GM21447 (cell line): ENCODE measurements around the gene COL4A5.
"Not testable (repeated sequence)": the region's sequence is repeated elsewhere in the genome, so short reads cannot be mapped to it uniquely, and the experiment has no call there.

ENCODE experiments used
- ATAC-seq: cut with Tn5 transposase; IDR thresholded peaks from one replicate; pipeline ENCODE4 v1.9.1; 2021; ENCODE audit not compliant: unreplicated experiment

COL4A5 gene

DNA sequence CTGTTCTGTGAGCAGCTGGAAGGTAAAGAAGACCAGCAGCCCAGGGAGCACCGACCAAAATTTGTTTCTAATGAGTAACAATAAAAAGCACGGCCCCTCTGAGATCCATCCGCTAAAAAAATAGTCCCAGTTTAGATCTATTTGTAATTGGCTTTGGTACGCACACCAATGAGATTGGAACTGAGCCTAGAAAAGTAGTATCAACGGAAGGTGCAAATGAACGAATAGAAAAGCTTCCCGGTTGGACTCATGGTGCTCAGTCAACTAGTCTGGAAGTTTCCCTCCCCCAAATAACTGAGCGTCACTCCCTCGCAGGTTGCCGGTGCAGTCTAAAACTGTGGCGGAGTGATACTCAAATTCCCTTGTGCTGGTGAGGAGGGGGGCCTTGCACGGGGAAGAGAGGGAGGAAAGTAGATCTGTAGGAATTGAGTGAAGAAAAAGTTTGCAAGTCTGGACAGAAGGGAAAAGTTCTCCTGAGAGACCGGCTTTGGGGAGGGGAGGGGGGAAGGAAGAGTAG lies at the start of gene COL4A5:
COL4A5 (plus strand) TSS at position 413 of the 517 bp plus-strand sequence. CDS start 288 bp downstream, outside the sequence.
- ATAC-seq, result no peak

DNA sequence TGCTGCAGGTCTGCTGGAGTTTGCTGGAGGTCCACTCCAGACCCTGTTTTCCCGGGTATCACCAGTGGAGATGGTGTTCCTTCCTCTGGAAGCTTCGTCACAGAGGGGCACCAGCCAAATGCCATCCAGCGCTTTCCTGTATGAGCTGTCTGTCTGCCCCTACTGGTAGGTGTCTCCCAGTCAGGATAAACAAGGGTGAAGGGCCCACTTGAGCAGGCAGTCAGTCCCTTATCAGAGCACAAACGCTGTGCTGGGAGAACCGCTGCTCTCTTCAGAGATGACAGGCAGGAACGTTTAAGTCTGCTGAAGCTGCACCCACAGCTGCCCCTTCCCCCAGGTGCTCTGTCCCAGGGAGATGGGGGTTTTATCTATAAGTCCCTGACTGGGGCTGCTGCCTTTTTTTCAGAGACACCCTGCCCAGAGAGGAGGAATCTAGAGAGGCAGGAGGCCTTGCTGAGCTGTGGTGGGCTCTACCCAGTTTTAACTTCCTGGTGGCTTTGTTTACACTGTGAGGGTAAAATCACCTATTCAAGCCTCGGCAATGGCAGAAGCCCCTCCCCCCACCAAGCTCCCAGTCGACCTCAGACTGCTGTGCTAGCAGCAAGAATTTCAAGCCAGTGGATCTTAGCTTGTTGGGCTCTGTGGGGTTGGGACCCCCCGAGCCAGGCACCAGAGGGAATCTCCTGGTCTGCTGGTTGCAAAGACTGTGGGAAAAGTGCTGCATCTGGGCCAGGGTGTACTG lies 48.5 kb upstream of the COL4A5 start:
- ATAC-seq, result not testable (repeated sequence)

DNA sequence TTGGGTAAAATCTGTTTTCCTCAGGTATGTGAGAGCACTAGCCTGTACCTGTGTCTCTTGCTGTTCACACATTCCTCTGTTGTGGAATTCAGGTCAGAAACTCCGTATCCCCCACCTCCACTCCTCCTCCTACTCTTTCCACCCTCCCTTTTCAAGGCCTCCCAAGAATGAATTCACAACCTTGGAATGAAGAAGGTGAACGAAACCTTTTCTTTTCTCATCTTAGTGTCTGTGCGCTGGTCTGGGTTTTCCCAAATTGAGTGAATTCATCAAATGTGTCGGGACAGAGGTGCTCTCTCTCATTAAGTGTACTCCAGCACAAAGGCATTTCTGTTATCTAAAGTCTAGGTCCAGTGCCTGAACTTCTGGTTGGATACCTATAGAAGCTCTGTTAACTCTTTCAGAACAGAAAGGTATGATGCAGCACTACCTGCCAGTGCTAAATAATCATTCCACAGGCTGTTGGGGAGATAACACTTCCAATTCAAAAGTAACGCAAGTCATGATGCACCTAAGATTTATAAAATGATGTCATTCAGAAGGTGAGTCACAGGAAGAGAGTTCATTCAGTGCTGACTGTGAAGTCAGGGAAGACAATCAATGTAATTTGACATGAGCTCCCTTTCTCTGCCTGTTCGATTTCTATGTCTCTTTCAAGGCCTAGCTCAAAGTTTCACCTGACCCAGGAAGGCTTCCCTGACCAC lies 43.3 kb upstream of the COL4A5 start:
- no peak for ATAC-seq

DNA sequence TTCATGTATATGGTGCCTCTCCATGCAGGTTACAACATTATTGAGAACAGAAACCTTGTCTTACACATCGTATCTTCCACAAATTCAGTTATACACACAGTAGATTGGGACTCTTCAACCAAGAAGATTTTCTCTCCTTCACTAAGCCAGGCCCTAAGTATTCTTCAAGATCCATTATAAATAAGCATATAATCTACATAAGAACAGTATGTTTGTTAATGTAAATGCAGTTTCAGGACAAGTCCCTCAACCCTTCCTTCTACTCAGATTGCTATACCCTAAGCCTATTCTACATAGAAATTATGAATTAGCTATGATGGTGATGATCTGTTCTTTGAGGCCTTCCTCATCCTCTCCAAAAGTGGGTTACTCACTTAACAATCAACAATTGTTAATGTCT lies 42.7 kb upstream of the COL4A5 start:
- no peak for ATAC-seq

DNA sequence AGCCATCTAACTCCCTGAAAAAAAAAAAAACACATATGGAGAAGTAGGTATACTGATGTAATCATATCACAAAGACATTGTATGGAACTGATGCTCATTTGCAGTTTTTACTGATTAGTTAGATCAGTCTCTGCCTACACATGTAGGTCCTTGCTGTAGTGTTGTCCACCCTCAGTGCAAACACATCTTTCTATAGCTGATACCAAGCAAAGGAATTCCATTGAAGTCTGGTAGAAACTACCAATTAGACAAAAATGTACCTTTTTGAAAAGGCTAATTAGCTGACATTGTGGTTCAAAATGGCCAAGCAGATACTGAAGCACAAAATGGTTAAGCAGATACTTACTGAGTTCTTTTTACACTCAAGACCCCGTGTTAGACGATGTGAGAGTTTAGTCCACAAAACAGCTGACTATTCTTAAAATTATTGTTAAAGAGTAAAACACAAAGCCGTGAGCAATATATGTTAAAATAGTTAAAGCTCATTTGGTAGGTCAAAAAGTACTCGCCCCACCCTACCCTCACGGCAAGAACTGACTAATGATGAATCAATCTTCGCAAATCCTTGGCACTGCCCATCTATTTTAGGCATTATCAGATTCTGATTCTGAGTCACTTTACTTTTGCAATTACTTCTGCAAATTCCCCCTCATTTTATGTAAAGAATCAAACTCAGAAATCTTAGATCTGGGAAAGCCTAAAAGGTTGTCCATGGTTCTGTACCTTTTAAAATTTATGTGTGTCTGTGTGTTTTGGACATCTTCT lies 41.8 kb upstream of the COL4A5 start:
- no peak for ATAC-seq

DNA sequence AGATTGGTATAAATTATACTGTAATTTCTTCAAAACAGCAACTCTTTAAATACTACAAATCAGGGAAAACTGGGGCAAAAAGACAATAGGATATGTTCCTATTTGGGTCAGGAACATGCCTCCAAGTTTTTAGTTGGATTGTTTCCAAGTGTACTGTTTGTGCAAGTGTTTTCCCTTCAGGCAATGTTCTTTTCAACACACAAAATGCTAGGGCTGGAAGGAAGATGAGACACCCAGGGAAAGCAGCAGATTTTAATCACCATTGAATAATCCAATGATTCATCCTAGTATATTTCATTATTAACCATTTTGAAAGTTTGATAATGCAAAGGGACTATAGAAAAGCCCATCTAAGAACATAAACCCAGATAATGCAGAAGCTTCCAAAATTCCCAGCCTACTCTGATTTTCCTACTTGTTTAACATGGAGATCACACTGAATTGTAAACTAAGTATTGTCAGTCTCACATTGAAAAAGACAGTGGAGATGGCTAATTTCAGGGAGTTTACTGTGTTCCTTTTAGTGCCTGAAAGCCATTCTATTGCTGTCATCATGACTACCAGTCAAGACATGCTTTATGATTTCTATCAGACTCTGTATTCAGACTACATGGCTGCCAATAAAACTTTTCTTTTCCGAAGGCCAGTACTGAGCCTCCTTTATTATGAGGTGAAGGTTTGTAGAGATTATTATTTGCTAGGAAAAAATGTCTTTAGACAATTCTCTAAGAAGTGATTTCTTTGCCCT lies 40.0 kb upstream of the COL4A5 start:
- no peak for ATAC-seq

DNA sequence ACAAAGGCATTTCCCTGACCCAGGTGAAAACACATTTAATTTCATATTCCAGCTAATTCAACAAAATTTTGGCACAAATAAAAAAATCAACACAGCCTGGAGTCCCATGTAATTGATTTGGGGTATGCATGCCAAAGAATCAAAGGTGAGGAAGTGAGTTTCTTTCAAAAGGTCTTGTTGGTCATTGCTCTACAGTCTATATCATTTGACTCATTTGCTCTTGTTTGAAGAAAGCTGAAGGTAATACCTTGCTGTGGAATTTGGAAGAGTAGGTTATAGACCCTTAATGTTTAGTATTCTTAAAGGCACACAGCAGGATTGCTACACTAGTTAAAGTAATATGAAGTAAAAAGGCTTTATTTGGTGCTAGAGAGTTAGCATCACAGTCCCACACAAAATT lies 26.9 kb upstream of the COL4A5 start:
- ATAC-seq, result no peak

DNA sequence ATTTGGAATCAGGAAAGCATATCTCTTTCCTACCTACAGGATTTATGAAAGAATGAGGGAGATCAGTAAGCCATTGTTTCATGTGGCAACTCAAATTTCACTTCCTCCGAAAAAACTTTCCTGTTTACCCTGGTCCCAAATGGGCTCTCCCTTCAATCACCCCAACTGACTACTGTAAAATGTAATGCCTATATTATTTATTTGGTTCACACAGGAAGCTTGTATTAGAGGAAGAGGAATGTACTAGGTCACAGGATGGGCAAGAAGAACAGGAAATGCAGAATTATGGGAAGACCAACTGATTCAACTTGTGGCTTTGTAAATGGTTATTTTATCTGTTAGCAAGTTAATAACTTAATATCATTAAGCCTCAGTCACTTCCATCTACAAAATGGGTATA lies 24.5 kb upstream of the COL4A5 start:
- ATAC-seq, result no peak

DNA sequence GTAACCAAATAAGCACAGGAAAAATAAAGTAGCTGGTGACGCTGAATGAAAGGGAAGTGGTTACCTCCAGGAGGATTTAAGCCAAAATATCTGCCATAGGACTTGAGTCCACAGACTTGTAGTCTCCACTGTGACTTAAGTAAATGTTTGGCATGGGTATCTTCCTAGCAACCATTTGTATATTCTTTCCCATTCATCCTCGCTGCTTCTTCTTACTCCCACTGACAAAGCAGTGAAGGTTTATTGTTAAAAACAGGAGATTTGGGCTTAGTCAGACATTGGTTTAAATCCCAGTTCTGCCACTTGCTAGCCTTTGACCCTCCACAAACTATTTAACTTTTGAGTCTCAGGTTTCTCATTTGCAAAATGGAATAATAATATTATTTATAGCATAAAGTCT lies 23.7 kb upstream of the COL4A5 start:
- ATAC-seq, result no peak

DNA sequence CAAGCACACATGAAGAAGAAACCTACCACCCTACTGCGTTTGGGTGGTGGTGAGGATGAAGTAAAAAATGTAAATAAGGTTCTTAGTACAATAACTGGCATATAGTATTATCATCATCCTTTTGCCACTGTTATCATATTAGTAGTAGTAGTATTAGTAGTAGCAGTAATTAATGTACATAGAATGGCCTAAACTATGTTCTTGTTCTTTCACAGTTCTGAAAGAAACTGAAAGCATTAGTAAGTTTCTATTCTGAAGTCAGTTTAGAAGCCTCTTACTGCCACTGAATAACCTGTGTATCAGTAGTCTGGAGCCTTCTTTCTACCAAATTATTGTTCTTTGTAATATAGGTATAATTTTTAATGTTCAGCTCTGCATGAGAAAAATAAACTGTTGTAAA lies 22.4 kb upstream of the COL4A5 start:
- ATAC-seq, result no peak

DNA sequence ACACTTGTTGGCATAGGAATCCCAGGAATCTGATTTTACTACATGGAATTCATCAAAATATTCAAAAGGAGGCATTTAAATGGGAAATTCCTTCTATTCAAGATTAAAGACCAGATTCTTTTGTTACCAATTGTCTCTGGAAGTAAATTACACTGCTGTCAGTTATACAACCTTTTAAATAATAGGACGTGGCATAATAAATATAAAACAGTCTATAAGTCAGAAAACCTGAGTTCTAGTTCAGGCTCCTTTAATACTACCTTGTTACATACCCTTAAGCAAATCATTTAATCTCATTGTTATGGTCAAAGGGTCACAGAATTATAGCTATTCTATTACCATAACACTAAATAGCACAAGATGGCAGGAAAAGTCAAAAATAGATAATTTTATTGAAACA lies 20.2 kb upstream of the COL4A5 start:
- ATAC-seq, result no peak

DNA sequence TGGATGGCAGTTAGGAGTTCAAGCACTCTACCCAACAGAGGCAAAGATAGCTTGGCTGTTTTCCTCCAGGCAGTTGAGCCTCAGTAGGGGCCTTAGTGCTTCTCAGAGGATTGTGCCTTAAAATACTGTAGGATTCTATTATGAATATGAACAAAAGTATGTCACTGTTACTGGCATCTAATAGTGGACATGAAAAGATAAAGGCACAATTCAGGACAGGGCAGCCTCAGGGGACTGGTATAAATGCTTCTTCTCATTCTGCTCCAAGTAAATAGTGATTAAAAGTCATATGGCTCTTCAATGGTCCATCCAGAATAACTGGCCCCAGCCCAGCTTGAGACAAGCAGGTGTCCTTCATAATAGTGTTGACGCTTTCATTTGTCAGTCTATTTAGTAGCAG lies 19.2 kb upstream of the COL4A5 start:
- ATAC-seq, result no peak

DNA sequence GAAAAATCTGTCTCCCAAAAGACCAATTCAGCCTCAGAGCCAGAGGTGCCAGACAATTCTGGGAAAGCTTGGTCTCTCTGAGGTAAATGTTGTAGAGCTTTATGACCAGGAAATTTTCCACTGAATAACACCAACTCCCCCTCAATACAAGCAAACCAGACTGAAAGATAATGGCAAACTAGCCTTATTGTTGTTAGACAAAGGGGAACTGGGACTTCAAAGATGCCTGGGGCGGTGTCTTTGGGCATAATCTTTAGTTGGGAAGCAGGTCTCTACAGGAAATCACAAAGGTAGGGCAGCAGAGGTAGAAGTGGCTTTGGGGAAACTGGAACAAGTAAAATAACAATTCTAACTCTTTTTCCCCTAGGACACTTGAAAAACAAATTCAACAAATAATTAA lies 13.4 kb upstream of the COL4A5 start:
- ATAC-seq, result no peak

DNA sequence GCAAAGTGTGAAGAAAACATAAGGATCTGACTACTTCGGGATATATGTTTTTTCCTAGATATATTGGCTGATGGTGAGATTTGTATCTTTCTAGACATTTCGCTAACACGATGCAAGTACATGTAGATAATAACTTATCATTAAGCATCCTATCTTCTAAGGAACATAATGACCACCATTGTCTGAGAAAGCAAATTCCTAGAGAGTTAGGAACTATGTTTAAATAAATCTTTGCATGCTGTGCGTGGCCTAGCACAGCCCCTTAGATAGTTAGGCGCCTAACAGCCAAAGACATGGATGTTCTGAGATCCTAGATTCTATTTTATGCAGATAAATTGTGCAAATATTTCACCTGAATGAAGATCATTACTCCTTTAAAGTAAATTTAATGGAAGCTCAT lies 4.4 kb upstream of the COL4A5 start:
- ATAC-seq, result no peak

DNA sequence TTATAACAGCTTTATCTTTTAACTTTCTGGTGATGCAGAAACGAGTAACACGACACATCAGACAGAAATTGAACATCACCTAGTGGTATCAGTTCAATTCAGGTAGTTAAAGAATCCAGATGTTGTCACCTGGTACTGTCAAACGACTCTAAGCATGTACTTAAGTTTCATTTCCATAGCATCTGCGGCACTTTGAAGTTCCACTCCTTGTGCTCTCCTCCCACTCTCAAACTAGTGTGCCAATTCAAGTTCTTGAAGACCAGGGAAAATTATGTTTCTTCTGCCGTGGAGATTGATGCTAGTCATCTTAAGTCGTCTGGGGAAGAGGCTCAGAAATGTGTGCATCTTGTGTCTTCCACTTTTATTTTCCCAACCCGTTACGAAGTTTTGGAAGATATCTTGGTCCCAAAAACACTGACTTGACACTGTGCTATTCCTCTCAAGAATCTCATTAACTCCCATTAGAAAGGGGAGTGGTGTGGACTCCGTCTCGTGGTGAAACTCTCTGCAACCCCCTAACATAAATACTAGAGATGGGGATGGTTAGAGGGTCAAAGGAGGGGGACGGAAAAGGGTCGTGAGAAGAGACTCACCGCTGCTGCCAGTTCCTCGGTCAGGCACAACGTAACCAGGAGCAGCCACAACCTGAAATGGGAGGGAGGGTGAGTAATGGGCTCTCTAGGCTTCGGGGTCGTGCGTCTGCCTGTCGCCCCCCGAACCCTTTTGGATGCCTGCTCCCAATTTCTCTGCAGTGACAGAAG lies 2.1 kb upstream of the COL4A5 start:
- ATAC-seq, result no peak

DNA sequence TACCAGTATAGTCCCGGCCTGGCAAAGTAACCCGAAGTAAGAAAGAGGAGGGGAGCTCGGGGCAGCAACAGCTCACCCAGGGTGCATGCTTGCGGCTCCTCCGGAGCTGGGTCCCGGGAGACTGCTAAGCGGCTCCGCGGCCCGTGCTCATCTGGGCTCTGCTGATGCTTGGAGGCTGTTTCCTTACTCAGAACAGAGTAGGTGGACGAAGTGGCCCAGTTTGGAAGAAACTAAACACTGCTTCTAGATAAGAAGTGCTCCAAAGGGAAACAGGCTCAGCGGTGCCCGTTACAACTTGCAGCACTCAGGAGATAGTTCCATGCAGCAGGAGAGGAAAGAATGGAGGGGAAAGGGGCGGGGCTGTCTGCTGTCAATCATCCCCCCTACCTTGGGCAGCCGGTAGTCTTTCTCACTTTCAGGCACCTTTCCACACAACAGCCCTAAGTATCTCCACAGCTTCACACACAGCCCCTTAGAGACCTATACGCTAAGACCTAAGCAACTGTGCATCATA lies 1.5 kb upstream of the COL4A5 start, which contains the start of gene COL4A6:
COL4A6 (minus strand) TSS at position 313 of the 514 bp plus-strand sequence; CDS start at position 87, 226 bp downstream.
- ATAC-seq, result no peak

DNA sequence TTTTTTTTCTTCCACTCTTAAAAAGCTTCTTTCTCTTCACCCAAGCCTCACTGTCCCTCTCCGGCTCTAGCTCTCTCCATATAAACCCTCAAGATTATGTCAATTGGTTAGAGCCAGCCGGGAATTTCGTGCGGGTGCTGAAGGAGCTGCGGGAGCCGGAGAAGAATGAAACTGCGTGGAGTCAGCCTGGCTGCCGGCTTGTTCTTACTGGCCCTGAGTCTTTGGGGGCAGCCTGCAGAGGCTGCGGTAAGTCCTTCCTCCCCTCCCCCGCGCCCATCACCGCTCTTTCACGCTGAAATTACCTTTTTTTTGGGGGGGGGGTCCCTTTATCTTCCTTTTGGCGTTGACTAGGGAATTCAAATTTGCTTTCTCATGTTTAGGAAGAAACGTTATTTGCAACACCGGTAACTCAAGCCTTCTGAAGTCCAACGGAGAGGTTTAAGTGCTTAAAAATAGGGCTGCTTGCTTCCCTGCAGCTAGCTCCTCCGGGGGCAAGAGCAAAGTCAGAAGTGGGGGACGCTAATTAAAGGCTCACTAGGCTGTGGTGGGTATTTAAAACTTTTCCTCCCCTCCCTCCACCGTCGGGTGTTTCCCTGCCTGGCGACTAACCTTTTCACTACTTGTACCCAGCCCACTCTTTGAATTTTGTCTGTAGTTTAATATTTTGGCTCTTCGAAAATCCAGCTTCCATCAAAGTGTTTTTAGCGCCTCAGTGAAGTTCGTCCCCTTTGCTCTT lies 491 bp downstream of the COL4A5 start:
- no peak for ATAC-seq

DNA sequence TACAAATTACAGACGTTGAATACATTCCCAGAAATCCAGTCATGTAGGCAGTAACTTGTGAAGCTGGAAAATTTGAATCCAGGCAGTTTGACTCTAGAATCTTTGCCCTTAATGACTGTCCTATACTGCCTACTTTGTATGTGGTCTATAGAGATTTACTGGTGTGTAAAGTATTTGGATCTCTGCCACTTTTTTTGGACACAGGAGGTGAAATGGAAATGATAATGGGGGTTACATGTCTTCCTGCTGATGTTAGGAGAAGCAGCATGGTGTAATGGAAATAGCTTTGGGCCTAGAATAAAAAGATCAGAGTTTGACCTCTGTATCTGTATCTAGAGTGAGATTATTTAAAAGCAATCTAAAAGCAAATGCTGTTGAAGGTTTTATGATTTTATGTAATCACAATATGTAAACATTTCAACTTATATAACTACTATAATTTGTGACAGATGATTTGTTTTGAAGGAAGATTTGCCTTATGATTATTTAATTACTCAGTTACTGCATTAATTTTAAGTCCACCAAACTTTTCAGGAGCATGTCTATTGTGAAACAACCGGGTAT lies 3.3 kb downstream of the COL4A5 start:
- no peak for ATAC-seq

DNA sequence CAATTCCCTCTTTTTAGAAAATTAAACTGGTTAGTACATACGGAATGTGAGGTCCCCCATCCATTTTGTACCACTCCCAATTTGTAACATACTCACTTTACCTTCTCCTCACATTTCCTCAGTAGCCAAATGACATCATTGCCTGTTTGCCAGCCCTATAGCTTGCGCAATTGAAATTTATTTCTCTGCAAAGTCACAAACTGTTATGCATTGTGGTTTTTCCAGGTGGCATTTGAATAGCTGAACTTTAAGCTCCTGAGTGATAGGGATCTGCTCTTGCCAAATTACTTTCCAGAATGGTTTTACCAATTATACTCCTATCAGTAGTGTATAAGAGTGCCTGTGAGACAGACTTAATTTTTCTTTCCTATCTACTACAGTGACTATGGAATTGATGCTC lies 7.7 kb downstream of the COL4A5 start:
- ATAC-seq, result no peak
